ACC112 (cell line): ENCODE results near the gene TRIB2.
A peak's percentile ranks its signal among the peaks of the same experiment; 100 is the strongest.

ENCODE experiments used
- H2AFZ ChIP-seq: fragments of 200-600 bp; sonication (generic); one replicate; pipeline ENCODE4 v1.6.0; 2017; ENCODE audit warnings: antibody characterized with exemption, low read length; ENCODE audit not compliant: unreplicated experiment
- H3K27ac ChIP-seq: fragments of 200-600 bp; sonication (generic); 2 replicates; pipeline ENCODE4 v1.5.1; 2014; ENCODE audit warnings: low read depth, mild to moderate bottlenecking, antibody characterized with exemption, low read length, moderate library complexity
- H3K27me3 ChIP-seq: fragments of 200-600 bp; sonication (generic); 2 replicates; pipeline ENCODE4 v1.6.1; 2014; ENCODE audit warnings: mild to moderate bottlenecking, antibody characterized with exemption, low read length, moderate library complexity, mixed read lengths; ENCODE audit not compliant: insufficient read depth
- H3K36me3 ChIP-seq: fragments of 200-600 bp; sonication (generic); 2 replicates; pipeline ENCODE4 v1.6.1; 2016; ENCODE audit warnings: mild to moderate bottlenecking, antibody characterized with exemption, low read length, moderate library complexity, mixed read lengths; ENCODE audit not compliant: insufficient read depth
- H3K4me1 ChIP-seq: fragments of 200-600 bp; sonication (generic); one replicate; pipeline ENCODE4 v1.6.1; 2016; ENCODE audit warnings: low read length, mixed read lengths; ENCODE audit not compliant: insufficient read depth, unreplicated experiment, control insufficient read depth
- H3K4me3 ChIP-seq: fragments of 200-600 bp; sonication (generic); 2 replicates; pipeline ENCODE4 v1.5.1; 2014; ENCODE audit warnings: mild to moderate bottlenecking, low read depth, low read length
- H3K79me2 ChIP-seq: fragments of 200-600 bp; sonication (generic); one replicate; pipeline ENCODE4 v1.6.0; 2016; ENCODE audit warnings: low read length; ENCODE audit not compliant: control insufficient read depth, unreplicated experiment, insufficient read depth

TRIB2 gene

DNA sequence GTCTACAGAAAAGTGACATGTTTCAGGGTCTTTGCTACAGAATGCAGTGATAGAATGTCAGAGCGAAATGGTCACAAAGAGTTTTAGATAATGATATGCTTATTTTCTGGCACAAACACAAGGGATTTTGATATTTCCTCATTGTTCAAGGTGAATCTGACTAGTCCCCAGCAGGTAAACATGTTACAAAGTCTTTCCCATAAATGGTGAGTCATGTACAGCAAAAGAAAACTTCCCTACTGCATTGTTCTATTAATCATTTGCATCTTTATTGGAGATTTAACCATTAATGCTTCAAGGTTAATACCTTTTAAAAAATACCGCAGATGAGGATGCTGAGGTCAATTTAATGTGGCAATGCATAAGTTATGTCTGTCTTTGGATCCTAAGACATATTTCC lies 19.1 kb upstream of the TRIB2 start:
- H3K27ac ChIP-seq, result no peak overlapping the region
- H3K4me1 ChIP-seq, result peaks cover 21% of the 10 kb centered on the region
- no peaks in the 10 kb centered on the region for H3K27me3 ChIP-seq
- no peak overlapping the region for H3K4me3 ChIP-seq
- H2AFZ ChIP-seq, result no peak overlapping the region
- no peaks in the 10 kb centered on the region for H3K79me2 ChIP-seq
- H3K36me3 ChIP-seq, result no peaks in the 10 kb centered on the region

DNA sequence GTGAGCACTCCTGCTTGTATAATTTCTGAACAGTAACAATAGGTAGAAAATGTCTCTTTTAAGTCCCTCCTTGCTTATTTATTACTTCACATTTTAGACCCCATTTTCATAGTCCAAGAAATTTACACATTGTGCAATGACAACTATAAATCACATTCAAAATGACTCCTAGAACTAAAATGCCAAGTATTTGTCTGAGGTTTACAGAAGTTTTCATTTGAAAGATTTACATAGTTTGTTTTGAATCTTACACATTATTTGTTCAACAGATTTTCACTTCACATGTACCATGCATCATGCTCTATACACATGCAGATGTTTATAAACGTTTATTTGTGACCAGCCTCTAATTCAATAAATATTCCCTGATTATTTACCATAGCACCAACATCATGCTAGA lies 15.7 kb upstream of the TRIB2 start:
- Histone ChIP-seq H2AFZ (no peak overlapping the region), H3K36me3 (no peaks in the 10 kb centered on the region), H3K4me1 (peaks cover 41% of the 10 kb centered on the region), H3K4me3 (no peak overlapping the region), H3K27me3 (no peaks in the 10 kb centered on the region), H3K79me2 (no peaks in the 10 kb centered on the region), H3K27ac (peak overlapping the region; percentile 96)

DNA sequence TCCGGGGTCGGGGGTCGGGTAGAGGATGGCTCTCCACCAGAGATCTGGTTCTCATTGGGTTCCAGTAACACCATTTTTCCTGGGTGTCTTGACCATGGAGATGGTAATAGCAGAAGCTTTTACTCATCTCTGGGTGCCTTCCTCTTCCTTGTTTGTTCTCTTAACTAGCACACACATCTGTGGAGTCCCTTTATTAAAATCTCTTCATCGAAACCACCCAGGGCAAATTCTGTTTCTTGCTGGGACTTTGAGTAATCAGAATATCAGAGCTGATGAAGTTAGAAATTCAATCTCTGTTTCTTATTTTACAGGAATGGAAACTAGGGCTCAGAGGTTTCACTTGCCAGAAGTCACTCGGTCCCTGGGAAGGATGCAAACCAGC lies 15.0 kb upstream of the TRIB2 start:
- no peak overlapping the region for H2AFZ ChIP-seq

DNA sequence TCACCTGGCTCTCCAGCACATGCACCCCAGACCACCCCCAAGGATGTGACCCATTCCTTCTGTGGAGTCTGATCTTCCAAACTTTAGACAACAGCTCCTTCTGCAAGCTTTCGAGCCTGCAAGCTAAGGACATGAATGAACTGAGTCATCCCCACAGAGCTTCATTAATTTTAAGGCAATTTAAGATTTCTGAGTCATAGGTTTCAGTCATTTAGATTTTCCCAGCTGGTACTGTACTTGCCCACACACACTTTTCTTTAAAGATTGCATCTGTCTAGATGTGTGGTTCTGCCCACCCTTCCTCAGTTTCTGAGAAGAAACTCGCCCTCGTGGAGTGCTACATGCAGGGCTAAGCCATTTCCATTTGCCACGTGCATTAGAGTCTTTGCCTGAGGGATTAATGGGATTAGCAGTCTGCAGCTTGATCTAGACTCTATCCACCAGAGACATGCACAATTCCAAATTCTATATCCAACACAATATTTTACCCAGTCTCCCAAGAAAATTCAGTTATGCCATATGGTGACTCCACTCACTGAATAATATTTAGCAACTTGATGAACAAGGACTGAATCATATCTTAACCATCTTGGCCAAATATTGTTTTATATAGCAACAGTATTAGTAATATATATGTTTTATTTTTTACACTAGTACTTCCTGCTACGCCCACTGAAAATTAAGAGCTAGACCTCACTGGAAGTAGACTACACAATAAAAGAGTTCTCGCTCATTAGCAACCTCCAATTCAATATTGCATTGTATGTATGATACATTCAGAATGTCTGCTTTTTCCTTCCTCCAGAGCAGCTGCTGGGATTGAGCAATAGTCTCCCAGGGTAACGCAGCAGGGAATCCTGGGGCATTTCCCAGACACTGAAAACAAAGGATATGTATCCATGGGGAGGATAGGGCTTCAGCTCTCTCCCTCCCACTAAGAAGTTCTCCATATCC lies 14.3 kb upstream of the TRIB2 start:
- Histone ChIP-seq H3K36me3 (no peaks in the 10 kb centered on the region), H3K27me3 (no peaks in the 10 kb centered on the region), H3K27ac (peak overlapping the region; percentile 96), H2AFZ (peak overlapping the region; percentile 58), H3K4me1 (peaks cover 41% of the 10 kb centered on the region), H3K4me3 (peak overlapping the region; percentile 39), H3K79me2 (no peaks in the 10 kb centered on the region)

More for the DNA sequence above, 15.0 kb upstream of the TRIB2 start:
- Histone ChIP-seq H3K27me3 (no peaks in the 10 kb centered on the region), H3K4me3 (peak overlapping the region; percentile 13; the same call in 1 of the 2 replicates), H3K4me1 (peaks cover 41% of the 10 kb centered on the region), H3K79me2 (no peaks in the 10 kb centered on the region), H3K36me3 (no peaks in the 10 kb centered on the region), H3K27ac (peak overlapping the region; percentile 96)

DNA sequence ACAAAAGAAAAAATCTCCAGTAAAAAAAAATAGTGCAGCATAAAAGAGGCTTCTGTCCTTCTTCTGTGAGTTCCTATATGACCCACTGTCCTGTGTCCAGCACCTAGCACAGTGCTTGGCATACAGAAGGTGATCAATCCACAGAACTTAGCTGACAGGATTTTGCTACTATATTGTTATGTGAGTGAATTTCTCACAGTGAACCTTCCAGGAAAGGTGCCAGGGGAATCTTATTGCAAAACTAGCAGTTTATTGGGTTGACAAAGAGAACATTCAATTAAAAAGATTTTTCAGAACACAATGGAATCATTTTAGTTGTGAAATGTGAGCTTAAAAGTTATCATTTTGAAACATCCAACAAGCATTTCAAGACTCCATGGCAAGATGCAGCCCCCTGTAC lies 12.4 kb upstream of the TRIB2 start:
- no peak overlapping the region for H3K4me3 ChIP-seq
- H3K27ac ChIP-seq, result peak overlapping the region; percentile 96; the same call in 1 of the 2 replicates
- H3K27me3 ChIP-seq, result no peaks in the 10 kb centered on the region
- H2AFZ ChIP-seq, result no peak overlapping the region
- H3K36me3 ChIP-seq, result no peaks in the 10 kb centered on the region
- H3K79me2 ChIP-seq, result no peaks in the 10 kb centered on the region
- H3K4me1 ChIP-seq, result peaks cover 41% of the 10 kb centered on the region

DNA sequence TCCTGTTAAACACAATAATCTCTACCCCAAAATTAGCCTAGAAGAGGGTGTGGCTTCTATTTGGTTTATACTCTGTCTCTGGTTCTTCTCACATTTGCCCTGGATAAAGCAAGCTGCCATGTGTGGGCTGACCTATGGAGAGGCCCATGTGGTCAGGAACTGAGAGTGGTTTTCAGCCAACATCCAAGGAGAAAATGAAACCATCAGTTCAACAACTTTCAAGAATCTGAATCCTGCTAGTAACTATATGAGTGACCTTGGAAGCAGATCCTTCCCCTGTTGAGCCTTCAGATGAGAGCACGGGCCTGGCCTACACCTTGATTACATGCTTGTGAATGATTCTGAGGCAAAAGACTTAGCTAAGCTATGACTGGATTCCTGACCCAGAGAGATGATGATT lies 11.5 kb upstream of the TRIB2 start:
- no peaks in the 10 kb centered on the region for H3K36me3 ChIP-seq
- no peak overlapping the region for H3K27ac ChIP-seq
- no peaks in the 10 kb centered on the region for H3K27me3 ChIP-seq
- no peak overlapping the region for H2AFZ ChIP-seq
- H3K4me3 ChIP-seq, result no peak overlapping the region
- peaks cover 41% of the 10 kb centered on the region for H3K4me1 ChIP-seq
- H3K79me2 ChIP-seq, result no peaks in the 10 kb centered on the region

GRCh38 chr2:12705742-12706141 lies 11.0 kb upstream of the TRIB2 start:
- Histone ChIP-seq H3K4me1 (peaks cover 38% of the 10 kb centered on the region), H3K36me3 (no peaks in the 10 kb centered on the region), H3K79me2 (no peaks in the 10 kb centered on the region), H3K27me3 (no peaks in the 10 kb centered on the region), H2AFZ (no peak overlapping the region), H3K4me3 (no peak overlapping the region), H3K27ac (no peak overlapping the region)

DNA sequence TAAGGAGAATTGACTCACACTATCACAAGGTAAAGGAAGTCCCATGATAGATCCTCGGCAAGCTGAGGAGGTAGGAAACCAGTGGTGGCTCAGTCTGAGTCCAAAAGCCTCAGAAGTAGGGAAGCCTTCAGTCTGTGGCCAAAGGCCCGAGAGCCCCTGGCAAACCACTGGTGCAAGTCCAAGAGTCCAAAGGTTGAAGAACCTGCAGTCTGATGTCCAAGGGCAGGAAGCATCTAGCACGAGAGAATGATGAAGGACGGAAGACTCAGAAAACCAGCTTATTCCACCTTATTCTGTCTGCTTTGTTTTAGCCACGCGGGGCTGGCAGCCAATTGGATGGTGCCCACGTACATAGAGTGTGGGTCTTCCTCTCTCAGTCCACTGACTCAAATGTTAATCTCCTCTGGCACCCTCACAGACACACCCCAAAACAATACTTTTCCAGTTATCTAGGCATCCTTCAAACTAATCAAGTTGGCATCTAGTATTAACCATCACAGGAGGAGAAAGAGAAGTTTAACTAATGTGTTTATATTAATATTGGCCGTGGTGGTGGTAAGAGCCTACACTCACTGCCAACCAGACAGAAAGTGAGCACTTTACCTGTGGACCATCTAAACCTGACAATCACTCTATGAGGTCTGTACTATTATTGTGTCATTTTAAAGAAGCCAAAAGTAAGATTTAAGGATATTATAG lies 8.1 kb upstream of the TRIB2 start:
- Histone ChIP-seq H3K79me2 (no peaks in the 10 kb centered on the region), H3K27me3 (no peaks in the 10 kb centered on the region), H3K4me1 (peaks cover 19% of the 10 kb centered on the region), H2AFZ (no peak overlapping the region), H3K4me3 (no peak overlapping the region), H3K36me3 (no peaks in the 10 kb centered on the region), H3K27ac (no peak overlapping the region)

GRCh38 chr2:12709207-12709522 lies 7.6 kb upstream of the TRIB2 start:
- no peaks in the 10 kb centered on the region for H3K79me2 ChIP-seq
- no peak overlapping the region for H3K4me3 ChIP-seq
- H3K27ac ChIP-seq, result no peak overlapping the region
- H3K4me1 ChIP-seq, result peaks cover 19% of the 10 kb centered on the region
- no peaks in the 10 kb centered on the region for H3K36me3 ChIP-seq
- H3K27me3 ChIP-seq, result no peaks in the 10 kb centered on the region
- no peak overlapping the region for H2AFZ ChIP-seq

GRCh38 chr2:12710301-12710700 lies 6.4 kb upstream of the TRIB2 start:
- Histone ChIP-seq H3K4me3 (no peak overlapping the region), H3K36me3 (no peaks in the 10 kb centered on the region), H3K79me2 (no peaks in the 10 kb centered on the region), H3K27me3 (no peaks in the 10 kb centered on the region), H3K4me1 (peaks cover 25% of the 10 kb centered on the region), H3K27ac (no peak overlapping the region), H2AFZ (no peak overlapping the region)

GRCh38 chr2:12711339-12711738 lies 5.4 kb upstream of the TRIB2 start:
- H3K27me3 ChIP-seq, result no peaks in the 10 kb centered on the region
- no peaks in the 10 kb centered on the region for H3K36me3 ChIP-seq
- peaks cover 32% of the 10 kb centered on the region for H3K4me1 ChIP-seq
- no peaks in the 10 kb centered on the region for H3K79me2 ChIP-seq
- H2AFZ ChIP-seq, result no peak overlapping the region
- no peak overlapping the region for H3K27ac ChIP-seq
- H3K4me3 ChIP-seq, result no peak overlapping the region
